ENCODE measurements around the gene MRPL52.

MRPL52 gene

GRCh38 chr14:22882064-22882463, 52.4 kb downstream of the MRPL52 start:
- no peak for DNase-seq (ENCODE audit: low read depth)

- DNase-seq (ENCODE audit: low read depth): peak; percentile 51
Observed at GRCh38 chr14:22882529-22883172, 53.0 kb downstream of the MRPL52 start.

- no peak for DNase-seq (ENCODE audit: low read depth)
Observed at GRCh38 chr14:22883173-22883976, 53.7 kb downstream of the MRPL52 start, which contains the start of gene REM2. Gene REM2, plus strand, starts transcription at chr14:22883222. Its CDS starts 66 bp downstream, at chr14:22883288.

- no peak for DNase-seq (ENCODE audit: low read depth)
Observed at GRCh38 chr14:22884076-22884737, 54.5 kb downstream of the MRPL52 start.
